Measurements from ENCODE around the gene HSF4. TPM values are rescaled to one million over a fixed set of nuclear protein-coding genes. Genes with fewer than 3 reads are reported as not detected.

HSF4 gene
- total and polyA plus RNA-seq, 2 donors (not counting 3 experiments of a cell fraction or from before 2014, with no cell fraction given): 4.8 to 5.5 TPM

DNA sequence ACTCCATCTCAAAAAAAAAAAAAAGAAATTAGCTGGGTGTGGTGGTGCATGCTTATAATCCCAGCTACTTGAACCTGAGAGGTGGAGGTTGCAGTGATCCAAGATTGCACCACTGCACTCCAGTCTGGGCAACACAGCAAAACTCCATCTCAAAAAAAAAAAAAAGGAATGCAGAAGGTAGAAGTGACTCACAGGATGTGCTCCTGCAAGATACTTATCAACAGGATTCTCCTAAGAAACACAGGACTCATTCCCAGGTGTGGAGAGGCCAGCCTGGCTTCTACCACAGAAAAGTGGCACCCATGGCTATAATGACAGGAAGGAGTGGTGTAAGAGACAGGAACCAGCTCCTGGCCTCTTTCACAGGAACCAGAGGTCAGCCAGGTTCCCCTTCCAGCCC is 48.2 kb downstream of the HSF4 start:
- ChIA-PET CTCF (interaction anchor here (1.7 kb wide), 1 partner anchor 15 kb away, joined by 8 read pairs; no protein-coding TSS in a partner anchor), POLR2A (interaction anchor here (0.6 kb wide), 1 partner anchor 30 kb away, joined by 3 read pairs; no protein-coding TSS in a partner anchor)
- BruUV-seq (replicated peaks): no TSS peak
- H3K27me3 ChIP-seq (ENCODE audit: control insufficient read depth in 2 of 2, insufficient read depth in 2 of 2, low read length in 2 of 2): no peaks in the 10 kb centered on the region
- H3K9ac ChIP-seq (replicated peaks; ENCODE audit: extremely low read depth, insufficient read depth, low read length): no peak overlapping the region
- H3K9me3 ChIP-seq (replicated peaks; ENCODE audit: control insufficient read depth, insufficient read depth, low read length): no peaks in the 10 kb centered on the region
- TF ChIP-seq FOS (IDR thresholded peaks at IDR 0.05; ENCODE audit: borderline replicate concordance, insufficient read depth, low read length) (peak; percentile 31), POLR2AphosphoS5 (IDR thresholded peaks at IDR 0.05; ENCODE audit: insufficient read depth, low read depth, low read length) (no peak), GATA2 (IDR thresholded peaks at IDR 0.05; ENCODE audit: insufficient read depth, insufficient read length, low read depth, low read length) (peak; percentile 68)
- no peak overlapping the region for H2AFZ ChIP-seq (ENCODE audit: low read depth, low read length)
- H3K27ac ChIP-seq (ENCODE audit: insufficient read depth, low read depth, low read length): no peak overlapping the region
- DNase-seq (ENCODE audit: low read depth, low spot score): peak; percentile 24
- H3K9me1 ChIP-seq (replicated peaks; ENCODE audit: control insufficient read depth, extremely low read depth, insufficient read depth, low read length): no peaks in the 10 kb centered on the region
- no peaks in the 10 kb centered on the region for H3K79me2 ChIP-seq (ENCODE audit: control insufficient read depth, insufficient read depth, low read length)
- dilution Hi-C loops (cut with MboI; ENCODE audit: extremely low pct_ligation_motif_present, low sequenced_read_pairs) (no loop called here), intact Hi-C loops (cut with micrococcal nuclease) (no loop called here)
- H3K36me3 ChIP-seq (ENCODE audit: control insufficient read depth in 2 of 2, extremely low read depth in 1 of 2, insufficient read depth in 2 of 2, low read length in 2 of 2): no peaks in the 10 kb centered on the region
- FAIRE-seq: peak; percentile 77
- no peak overlapping the region for H3K4me2 ChIP-seq (ENCODE audit: insufficient read depth, low read length)
- H4K20me1 ChIP-seq (replicated peaks; ENCODE audit: control insufficient read depth, extremely low read depth, insufficient read depth, low read length): no peaks in the 10 kb centered on the region
- peaks cover 20% of the 10 kb centered on the region for H3K4me1 ChIP-seq (ENCODE audit: control insufficient read depth, extremely low read depth, insufficient read depth, low read length)
- H3K4me3 ChIP-seq (replicated peaks in 1 of 3; ENCODE audit: insufficient read depth in 1 of 3, low read depth in 1 of 3, low read length in 3 of 3): no peak overlapping the region

DNA sequence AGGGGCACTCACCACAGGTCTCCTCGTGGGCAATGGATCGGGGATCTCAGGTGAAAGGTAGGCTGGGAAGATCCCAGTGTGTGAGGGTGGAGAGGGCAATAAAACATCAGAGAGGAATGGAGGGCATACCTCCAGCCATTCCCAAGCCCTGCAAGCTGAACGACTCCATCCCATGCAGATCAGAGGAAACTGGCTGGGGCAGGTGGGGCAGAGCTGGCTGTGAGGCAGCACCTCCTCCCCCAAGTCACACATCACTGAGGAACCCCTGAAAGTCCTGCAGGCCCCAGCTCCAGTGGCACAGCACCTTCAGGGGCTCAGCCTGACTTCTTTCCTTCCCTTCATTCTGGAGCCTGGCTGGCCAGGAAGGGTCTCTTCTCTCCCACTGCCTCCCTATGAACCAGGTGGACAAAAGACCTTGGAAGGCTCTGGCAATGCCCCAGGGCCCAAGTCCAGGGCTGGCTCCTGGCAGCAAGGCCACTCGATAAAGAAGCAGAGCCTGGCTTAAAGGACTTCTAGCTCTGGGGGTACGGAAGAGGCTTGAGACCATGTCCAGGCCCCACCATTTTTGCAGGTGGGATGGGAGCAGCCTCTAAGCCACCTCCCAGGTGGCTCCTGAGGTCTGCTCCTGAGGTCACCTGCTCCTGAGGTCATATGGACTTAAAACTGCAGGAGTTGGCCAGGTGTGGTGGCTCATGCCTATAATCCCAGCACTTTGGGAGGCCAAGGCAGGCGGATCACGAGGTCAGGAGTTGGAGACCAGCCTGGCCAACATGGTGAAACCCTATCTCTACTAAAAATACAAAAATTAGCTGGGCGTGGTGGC is 48.9 kb downstream of the HSF4 start:
- BruUV-seq (replicated peaks): no TSS peak

More for the DNA sequence above, 48.9 kb downstream of the HSF4 start:
- no peak for DNase-seq (ENCODE audit: low read depth, low spot score)
- H3K4me2 ChIP-seq (ENCODE audit: insufficient read depth, low read length): no peak overlapping the region
- FAIRE-seq: no peak
- dilution Hi-C loops (cut with MboI; ENCODE audit: extremely low pct_ligation_motif_present, low sequenced_read_pairs): no loop called here
- ChIA-PET CTCF (interaction anchor here (1.6 kb wide), 1 partner anchor 21 kb away, joined by 3 read pairs; no protein-coding TSS in a partner anchor), POLR2A (interaction anchor here (0.6 kb wide), 1 partner anchor 29 kb away, joined by 3 read pairs; no protein-coding TSS in a partner anchor)
- no peaks in the 10 kb centered on the region for H3K9me3 ChIP-seq (replicated peaks; ENCODE audit: control insufficient read depth, insufficient read depth, low read length)
- H4K20me1 ChIP-seq (replicated peaks; ENCODE audit: control insufficient read depth, extremely low read depth, insufficient read depth, low read length): no peaks in the 10 kb centered on the region
- H3K9ac ChIP-seq (replicated peaks; ENCODE audit: extremely low read depth, insufficient read depth, low read length): no peak overlapping the region
- H3K27ac ChIP-seq (ENCODE audit: insufficient read depth, low read depth, low read length): no peak overlapping the region
- intact Hi-C loops (cut with micrococcal nuclease): no loop called here
- H3K79me2 ChIP-seq (ENCODE audit: control insufficient read depth, insufficient read depth, low read length): no peaks in the 10 kb centered on the region
- H3K9me1 ChIP-seq (replicated peaks; ENCODE audit: control insufficient read depth, extremely low read depth, insufficient read depth, low read length): no peaks in the 10 kb centered on the region
- no peak for TF ChIP-seq JUN (IDR thresholded peaks at IDR 0.05; ENCODE audit: borderline replicate concordance, insufficient read depth, insufficient read length, low read depth)
- TF ChIP-seq, protein P1, sequence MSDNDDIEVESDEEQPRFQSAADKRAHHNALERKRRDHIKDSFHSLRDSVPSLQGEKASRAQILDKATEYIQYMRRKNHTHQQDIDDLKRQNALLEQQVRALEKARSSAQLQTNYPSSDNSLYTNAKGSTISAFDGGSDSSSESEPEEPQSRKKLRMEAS (IDR thresholded peaks at IDR 0.05; ENCODE audit: insufficient read depth, insufficient read length): no peak
- TF ChIP-seq, protein P2, sequence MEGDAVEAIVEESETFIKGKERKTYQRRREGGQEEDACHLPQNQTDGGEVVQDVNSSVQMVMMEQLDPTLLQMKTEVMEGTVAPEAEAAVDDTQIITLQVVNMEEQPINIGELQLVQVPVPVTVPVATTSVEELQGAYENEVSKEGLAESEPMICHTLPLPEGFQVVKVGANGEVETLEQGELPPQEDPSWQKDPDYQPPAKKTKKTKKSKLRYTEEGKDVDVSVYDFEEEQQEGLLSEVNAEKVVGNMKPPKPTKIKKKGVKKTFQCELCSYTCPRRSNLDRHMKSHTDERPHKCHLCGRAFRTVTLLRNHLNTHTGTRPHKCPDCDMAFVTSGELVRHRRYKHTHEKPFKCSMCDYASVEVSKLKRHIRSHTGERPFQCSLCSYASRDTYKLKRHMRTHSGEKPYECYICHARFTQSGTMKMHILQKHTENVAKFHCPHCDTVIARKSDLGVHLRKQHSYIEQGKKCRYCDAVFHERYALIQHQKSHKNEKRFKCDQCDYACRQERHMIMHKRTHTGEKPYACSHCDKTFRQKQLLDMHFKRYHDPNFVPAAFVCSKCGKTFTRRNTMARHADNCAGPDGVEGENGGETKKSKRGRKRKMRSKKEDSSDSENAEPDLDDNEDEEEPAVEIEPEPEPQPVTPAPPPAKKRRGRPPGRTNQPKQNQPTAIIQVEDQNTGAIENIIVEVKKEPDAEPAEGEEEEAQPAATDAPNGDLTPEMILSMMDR (IDR thresholded peaks at IDR 0.05; ENCODE audit: extremely low read depth in 1 of 2, insufficient read depth in 1 of 2, low read depth in 1 of 2, low read length in 2 of 2): no peak
- no peak for TF ChIP-seq POLR2A (IDR thresholded peaks at IDR 0.05; ENCODE audit: low read depth, low read length)
- H3K4me3 ChIP-seq (replicated peaks in 1 of 3; ENCODE audit: insufficient read depth in 1 of 3, low read depth in 1 of 3, low read length in 3 of 3): no peak overlapping the region
- H3K4me1 ChIP-seq (ENCODE audit: control insufficient read depth, extremely low read depth, insufficient read depth, low read length): peaks cover 22% of the 10 kb centered on the region
- H3K27me3 ChIP-seq (ENCODE audit: control insufficient read depth in 2 of 2, insufficient read depth in 2 of 2, low read length in 2 of 2): no peaks in the 10 kb centered on the region
- no peaks in the 10 kb centered on the region for H3K36me3 ChIP-seq (ENCODE audit: control insufficient read depth in 2 of 2, extremely low read depth in 1 of 2, insufficient read depth in 2 of 2, low read length in 2 of 2)
- no peak overlapping the region for H2AFZ ChIP-seq (ENCODE audit: low read depth, low read length)

All from endothelial cell of umbilical vein (primary cell).